ENCODE data around the gene HOXC10. TPM values are rescaled to one million over a fixed set of nuclear protein-coding genes. Genes with fewer than 3 reads are reported as not detected.

HOXC10 gene
- total and polyA plus RNA-seq, 2 of the 8 experiments (the other 6 are each of a cell fraction or from before 2014, with no cell fraction given), result not detected

- no peak for TF ChIP-seq CHD7 (IDR thresholded peaks at IDR 0.05; ENCODE audit: insufficient replicate concordance, low read length)
- TF ChIP-seq CTCF (IDR thresholded peaks at IDR 0.05; ENCODE audit: control extremely low read depth in 1 of 3, insufficient read depth in 1 of 3, low read depth in 1 of 3, low read length in 3 of 3), result no peak
- TF ChIP-seq CHD2 (IDR thresholded peaks at IDR 0.05; ENCODE audit: low read length), result no peak
- TF ChIP-seq NRF1 (IDR thresholded peaks at IDR 0.05; ENCODE audit: low read depth, low read length), result no peak
- no peak for TF ChIP-seq SP2 (IDR thresholded peaks at IDR 0.05; ENCODE audit: low read length)
- no peak for TF ChIP-seq JUND (IDR thresholded peaks at IDR 0.05; ENCODE audit: low read length)
- TF ChIP-seq BACH1 (IDR thresholded peaks at IDR 0.05; ENCODE audit: low read length), result no peak
- peak; percentile 39; the same call in 1 of the 2 replicates for TF ChIP-seq CBX8 (IDR thresholded peaks at IDR 0.05; ENCODE audit: borderline replicate concordance, low read depth, low read length)
- no peak for TF ChIP-seq SP4 (IDR thresholded peaks at IDR 0.05; ENCODE audit: low read length)
Observed at GRCh38 chr12:53966385-53967133, 18.4 kb upstream of the HOXC10 start (continued).
